ENCODE data around the gene ABCA2. TPM values are rescaled to one million over a fixed set of nuclear protein-coding genes. Genes with fewer than 3 reads are reported as not detected.

Gene ABCA2
- total RNA-seq, 1 experiment from 2014 or later, result 19.2 TPM

DNA sequence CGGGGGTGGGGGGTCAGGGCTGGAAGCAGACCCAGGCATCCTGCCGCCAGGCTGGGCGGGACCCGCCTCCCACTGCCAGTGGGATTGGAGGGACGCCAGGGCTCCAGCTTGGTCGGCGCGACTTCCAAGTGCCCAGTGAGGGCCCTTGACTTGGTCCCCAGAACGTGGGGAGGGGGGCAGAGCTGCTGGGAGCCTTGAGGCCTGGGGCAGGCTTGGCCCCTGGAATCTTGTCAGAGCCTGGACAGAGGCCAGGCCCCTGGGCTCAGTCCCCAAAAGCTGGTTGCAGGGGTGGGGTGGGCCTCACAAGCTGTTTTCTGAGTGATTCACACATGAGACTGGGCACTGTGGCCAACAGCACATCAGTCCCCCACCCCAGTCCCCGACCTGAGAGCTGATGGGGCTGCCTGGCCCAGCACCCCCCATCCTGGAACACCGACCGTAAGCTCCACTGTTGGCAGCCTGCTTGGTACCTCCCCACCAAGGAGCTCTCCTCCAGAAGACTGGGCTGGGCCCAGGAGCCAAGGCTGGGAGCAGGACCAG, 32.2 kb downstream of the ABCA2 start:
- Mint-ChIP-seq H3K36me3 (no peaks in the 10 kb centered on the region), H3K9me3 (peaks cover 1% of the 10 kb centered on the region), H3K4me3 (0 out of 2 replicates have a peak overlapping the region, but pooled peaks have one; percentile 58), H3K4me1 (peaks cover 4% of the 10 kb centered on the region; the same call in 1 of the 2 replicates), H3K27me3 (ENCODE audit: low read depth) (peaks cover 8% of the 10 kb centered on the region), H3K27ac (no peak overlapping the region)
- CTCF ChIA-PET, result interaction anchor here (0.6 to 4.2 kb wide), 13 partner anchors 10 to 663 kb away, joined by 3 to 53 read pairs (median 6); partner anchors contain the start of genes ABCA2, AJM1 and NPDC1
- no peak for TF ChIP-seq RORB (CRISPR knock-in tag; IDR thresholded peaks at IDR 0.05)
- TF ChIP-seq GABPB1 (CRISPR knock-in tag; IDR thresholded peaks at IDR 0.05), result no peak
- no peak for ATAC-seq
- DNase-seq (ENCODE audit: low spot score), result no peak
- POLR2A ChIA-PET, result interaction anchor here (0.6 kb wide), 1 partner anchor 19 kb away, joined by 3 read pairs; no protein-coding TSS in a partner anchor

DNA sequence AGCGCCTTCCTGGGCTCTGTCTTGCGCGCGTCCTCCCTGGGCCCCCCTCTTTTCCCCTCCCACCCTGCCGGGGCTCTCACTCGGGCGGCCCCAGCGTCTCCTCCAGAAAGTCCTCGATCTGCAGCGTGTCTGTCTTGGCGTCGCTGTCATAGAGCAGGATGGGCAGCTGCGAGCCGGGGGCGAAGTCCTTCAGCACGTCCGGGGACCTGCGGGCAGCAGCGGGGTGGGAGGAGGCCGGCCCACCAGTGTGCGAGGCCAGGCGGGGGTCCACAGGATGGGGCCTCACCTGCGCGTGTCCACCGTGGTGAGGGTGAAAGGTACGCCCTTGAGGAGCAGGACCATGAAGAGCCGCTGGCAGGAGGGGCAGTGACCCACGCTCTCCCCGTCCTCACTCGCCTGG, 32.7 kb downstream of the ABCA2 start:
- Mint-ChIP-seq H3K27ac (no peak overlapping the region), H3K4me1 (peaks cover 4% of the 10 kb centered on the region; the same call in 1 of the 2 replicates), H3K4me3 (0 out of 2 replicates have a peak overlapping the region, but pooled peaks have one; percentile 4), H3K36me3 (no peaks in the 10 kb centered on the region), H3K27me3 (ENCODE audit: low read depth) (peaks cover 13% of the 10 kb centered on the region), H3K9me3 (peaks cover 6% of the 10 kb centered on the region)
- DNase-seq (ENCODE audit: low spot score), result no peak
- POLR2A ChIA-PET, result interaction anchor here (0.6 kb wide), 1 partner anchor 19 kb away, joined by 3 read pairs; no protein-coding TSS in a partner anchor
- TF ChIP-seq, protein P1, sequence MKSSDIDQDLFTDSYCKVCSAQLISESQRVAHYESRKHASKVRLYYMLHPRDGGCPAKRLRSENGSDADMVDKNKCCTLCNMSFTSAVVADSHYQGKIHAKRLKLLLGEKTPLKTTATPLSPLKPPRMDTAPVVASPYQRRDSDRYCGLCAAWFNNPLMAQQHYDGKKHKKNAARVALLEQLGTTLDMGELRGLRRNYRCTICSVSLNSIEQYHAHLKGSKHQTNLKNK (CRISPR knock-in tag; IDR thresholded peaks at IDR 0.05), result no peak
- no peak for TF ChIP-seq ZNF423 (CRISPR knock-in tag; IDR thresholded peaks at IDR 0.05)
- no peak for TF ChIP-seq TEAD4 (CRISPR knock-in tag; IDR thresholded peaks at IDR 0.05)
- TF ChIP-seq, protein P2, sequence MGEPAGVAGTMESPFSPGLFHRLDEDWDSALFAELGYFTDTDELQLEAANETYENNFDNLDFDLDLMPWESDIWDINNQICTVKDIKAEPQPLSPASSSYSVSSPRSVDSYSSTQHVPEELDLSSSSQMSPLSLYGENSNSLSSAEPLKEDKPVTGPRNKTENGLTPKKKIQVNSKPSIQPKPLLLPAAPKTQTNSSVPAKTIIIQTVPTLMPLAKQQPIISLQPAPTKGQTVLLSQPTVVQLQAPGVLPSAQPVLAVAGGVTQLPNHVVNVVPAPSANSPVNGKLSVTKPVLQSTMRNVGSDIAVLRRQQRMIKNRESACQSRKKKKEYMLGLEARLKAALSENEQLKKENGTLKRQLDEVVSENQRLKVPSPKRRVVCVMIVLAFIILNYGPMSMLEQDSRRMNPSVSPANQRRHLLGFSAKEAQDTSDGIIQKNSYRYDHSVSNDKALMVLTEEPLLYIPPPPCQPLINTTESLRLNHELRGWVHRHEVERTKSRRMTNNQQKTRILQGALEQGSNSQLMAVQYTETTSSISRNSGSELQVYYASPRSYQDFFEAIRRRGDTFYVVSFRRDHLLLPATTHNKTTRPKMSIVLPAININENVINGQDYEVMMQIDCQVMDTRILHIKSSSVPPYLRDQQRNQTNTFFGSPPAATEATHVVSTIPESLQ (CRISPR knock-in tag; IDR thresholded peaks at IDR 0.05), result no peak
- TF ChIP-seq, protein P3, sequence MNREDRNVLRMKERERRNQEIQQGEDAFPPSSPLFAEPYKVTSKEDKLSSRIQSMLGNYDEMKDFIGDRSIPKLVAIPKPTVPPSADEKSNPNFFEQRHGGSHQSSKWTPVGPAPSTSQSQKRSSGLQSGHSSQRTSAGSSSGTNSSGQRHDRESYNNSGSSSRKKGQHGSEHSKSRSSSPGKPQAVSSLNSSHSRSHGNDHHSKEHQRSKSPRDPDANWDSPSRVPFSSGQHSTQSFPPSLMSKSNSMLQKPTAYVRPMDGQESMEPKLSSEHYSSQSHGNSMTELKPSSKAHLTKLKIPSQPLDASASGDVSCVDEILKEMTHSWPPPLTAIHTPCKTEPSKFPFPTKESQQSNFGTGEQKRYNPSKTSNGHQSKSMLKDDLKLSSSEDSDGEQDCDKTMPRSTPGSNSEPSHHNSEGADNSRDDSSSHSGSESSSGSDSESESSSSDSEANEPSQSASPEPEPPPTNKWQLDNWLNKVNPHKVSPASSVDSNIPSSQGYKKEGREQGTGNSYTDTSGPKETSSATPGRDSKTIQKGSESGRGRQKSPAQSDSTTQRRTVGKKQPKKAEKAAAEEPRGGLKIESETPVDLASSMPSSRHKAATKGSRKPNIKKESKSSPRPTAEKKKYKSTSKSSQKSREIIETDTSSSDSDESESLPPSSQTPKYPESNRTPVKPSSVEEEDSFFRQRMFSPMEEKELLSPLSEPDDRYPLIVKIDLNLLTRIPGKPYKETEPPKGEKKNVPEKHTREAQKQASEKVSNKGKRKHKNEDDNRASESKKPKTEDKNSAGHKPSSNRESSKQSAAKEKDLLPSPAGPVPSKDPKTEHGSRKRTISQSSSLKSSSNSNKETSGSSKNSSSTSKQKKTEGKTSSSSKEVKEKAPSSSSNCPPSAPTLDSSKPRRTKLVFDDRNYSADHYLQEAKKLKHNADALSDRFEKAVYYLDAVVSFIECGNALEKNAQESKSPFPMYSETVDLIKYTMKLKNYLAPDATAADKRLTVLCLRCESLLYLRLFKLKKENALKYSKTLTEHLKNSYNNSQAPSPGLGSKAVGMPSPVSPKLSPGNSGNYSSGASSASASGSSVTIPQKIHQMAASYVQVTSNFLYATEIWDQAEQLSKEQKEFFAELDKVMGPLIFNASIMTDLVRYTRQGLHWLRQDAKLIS (CRISPR knock-in tag; IDR thresholded peaks at IDR 0.05; ENCODE audit: borderline replicate concordance), result no peak
- no peak for TF ChIP-seq HMGA2 (CRISPR knock-in tag; IDR thresholded peaks at IDR 0.05)
- TF ChIP-seq, protein P4, sequence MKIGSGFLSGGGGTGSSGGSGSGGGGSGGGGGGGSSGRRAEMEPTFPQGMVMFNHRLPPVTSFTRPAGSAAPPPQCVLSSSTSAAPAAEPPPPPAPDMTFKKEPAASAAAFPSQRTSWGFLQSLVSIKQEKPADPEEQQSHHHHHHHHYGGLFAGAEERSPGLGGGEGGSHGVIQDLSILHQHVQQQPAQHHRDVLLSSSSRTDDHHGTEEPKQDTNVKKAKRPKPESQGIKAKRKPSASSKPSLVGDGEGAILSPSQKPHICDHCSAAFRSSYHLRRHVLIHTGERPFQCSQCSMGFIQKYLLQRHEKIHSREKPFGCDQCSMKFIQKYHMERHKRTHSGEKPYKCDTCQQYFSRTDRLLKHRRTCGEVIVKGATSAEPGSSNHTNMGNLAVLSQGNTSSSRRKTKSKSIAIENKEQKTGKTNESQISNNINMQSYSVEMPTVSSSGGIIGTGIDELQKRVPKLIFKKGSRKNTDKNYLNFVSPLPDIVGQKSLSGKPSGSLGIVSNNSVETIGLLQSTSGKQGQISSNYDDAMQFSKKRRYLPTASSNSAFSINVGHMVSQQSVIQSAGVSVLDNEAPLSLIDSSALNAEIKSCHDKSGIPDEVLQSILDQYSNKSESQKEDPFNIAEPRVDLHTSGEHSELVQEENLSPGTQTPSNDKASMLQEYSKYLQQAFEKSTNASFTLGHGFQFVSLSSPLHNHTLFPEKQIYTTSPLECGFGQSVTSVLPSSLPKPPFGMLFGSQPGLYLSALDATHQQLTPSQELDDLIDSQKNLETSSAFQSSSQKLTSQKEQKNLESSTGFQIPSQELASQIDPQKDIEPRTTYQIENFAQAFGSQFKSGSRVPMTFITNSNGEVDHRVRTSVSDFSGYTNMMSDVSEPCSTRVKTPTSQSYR (CRISPR knock-in tag; IDR thresholded peaks at IDR 0.05), result no peak
- TF ChIP-seq ZNF121 (CRISPR knock-in tag; IDR thresholded peaks at IDR 0.05), result no peak
- no peak for TF ChIP-seq FOXP4 (CRISPR knock-in tag; IDR thresholded peaks at IDR 0.05)
- TF ChIP-seq, protein P5, sequence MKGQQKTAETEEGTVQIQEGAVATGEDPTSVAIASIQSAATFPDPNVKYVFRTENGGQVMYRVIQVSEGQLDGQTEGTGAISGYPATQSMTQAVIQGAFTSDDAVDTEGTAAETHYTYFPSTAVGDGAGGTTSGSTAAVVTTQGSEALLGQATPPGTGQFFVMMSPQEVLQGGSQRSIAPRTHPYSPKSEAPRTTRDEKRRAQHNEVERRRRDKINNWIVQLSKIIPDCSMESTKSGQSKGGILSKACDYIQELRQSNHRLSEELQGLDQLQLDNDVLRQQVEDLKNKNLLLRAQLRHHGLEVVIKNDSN (CRISPR knock-in tag; IDR thresholded peaks at IDR 0.05), result no peak
- no peak for TF ChIP-seq GTF2I (CRISPR knock-in tag; conservative IDR thresholded peaks at IDR 0.05)
- TF ChIP-seq, protein P6, sequence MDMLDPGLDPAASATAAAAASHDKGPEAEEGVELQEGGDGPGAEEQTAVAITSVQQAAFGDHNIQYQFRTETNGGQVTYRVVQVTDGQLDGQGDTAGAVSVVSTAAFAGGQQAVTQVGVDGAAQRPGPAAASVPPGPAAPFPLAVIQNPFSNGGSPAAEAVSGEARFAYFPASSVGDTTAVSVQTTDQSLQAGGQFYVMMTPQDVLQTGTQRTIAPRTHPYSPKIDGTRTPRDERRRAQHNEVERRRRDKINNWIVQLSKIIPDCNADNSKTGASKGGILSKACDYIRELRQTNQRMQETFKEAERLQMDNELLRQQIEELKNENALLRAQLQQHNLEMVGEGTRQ (CRISPR knock-in tag; IDR thresholded peaks at IDR 0.05), result no peak
- TF ChIP-seq ZBTB21 (CRISPR knock-in tag; IDR thresholded peaks at IDR 0.05; ENCODE audit: borderline replicate concordance), result no peak
- CTCF ChIA-PET, result interaction anchor here (0.5 to 4.8 kb wide), 14 partner anchors 9 to 187 kb away, joined by 3 to 53 read pairs (median 6); partner anchors contain the start of genes ABCA2, AJM1 and NPDC1
- ATAC-seq, result no peak
